MM.1S (cell line): ENCODE measurements around the gene PLOD3.

Source experiments
- CTCF ChIP-seq: fragments of 300-600 bp; sonication (generic); IDR thresholded peaks from 2 replicates; pipeline ENCODE4 v1.5.1; 2016; ENCODE audit warnings: antibody characterized with exemption, low read length, mixed read lengths
- EZH2phosphoT487 ChIP-seq: fragments of 300-600 bp; sonication (generic); IDR thresholded peaks from 2 replicates; pipeline ENCODE4 v1.6.1; 2018; ENCODE audit warnings: antibody characterized with exemption, low read length

- TF ChIP-seq EZH2phosphoT487 (no peak), CTCF (no peak)
These were observed 15.4 kb downstream of the PLOD3 start for GRCh38 chr7:101201695-101202602.
